ENCODE results near the gene TAB3. TPM values are rescaled to one million over a fixed set of nuclear protein-coding genes. Genes with fewer than 3 reads are reported as not detected.

TAB3 gene
- total and polyA plus RNA-seq, 2 donors from 2014 or later = 7.9 to 26.9 TPM

DNA sequence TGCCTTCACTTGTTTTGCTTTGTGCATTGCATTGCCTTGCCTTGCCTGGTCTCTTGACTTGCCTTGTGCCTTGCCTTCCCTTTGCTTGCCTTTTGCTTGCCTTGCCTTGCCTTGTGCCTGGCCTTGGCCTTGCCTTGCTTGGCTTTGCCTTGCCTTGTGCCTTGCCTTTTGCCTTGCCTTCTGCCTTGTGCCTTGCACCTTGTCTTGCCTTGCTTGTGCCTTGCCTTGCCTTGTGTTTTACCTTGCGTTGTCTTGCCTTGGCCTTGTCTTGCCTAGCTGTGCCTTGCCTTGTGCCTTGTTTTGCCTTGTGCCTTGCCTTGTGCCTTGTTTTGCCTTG lies 95.3 kb downstream of the TAB3 start:
- Histone ChIP-seq H3K27ac (ENCODE audit: low read depth in 2 of 2, low read length in 2 of 2) (no peak overlapping the region), H3K27me3 (ENCODE audit: control insufficient read depth, insufficient read depth, low read length) (peaks cover 3% of the 10 kb centered on the region), H3K9me3 (ENCODE audit: control insufficient read depth in 2 of 3, insufficient read depth in 1 of 3, low read length in 3 of 3) (peaks cover 0 to 15% (median 0%) of the 10 kb centered on the region in 3 donors), H3K4me1 (ENCODE audit: control insufficient read depth in 2 of 3, insufficient read depth in 2 of 3, low read depth in 1 of 3, low read length in 3 of 3) (no peaks in the 10 kb centered on the region), H3K36me3 (ENCODE audit: control insufficient read depth in 2 of 3, insufficient read depth in 3 of 3, low read length in 3 of 3) (no peaks in the 10 kb centered on the region), H3K4me3 (ENCODE audit: low read length in 3 of 3) (no peak overlapping the region), H3K9ac (ENCODE audit: low read length in 3 of 3) (no peak overlapping the region)
- intact Hi-C loops (cut with DNase I) = no loop called here
- TF ChIP-seq, protein P1, sequence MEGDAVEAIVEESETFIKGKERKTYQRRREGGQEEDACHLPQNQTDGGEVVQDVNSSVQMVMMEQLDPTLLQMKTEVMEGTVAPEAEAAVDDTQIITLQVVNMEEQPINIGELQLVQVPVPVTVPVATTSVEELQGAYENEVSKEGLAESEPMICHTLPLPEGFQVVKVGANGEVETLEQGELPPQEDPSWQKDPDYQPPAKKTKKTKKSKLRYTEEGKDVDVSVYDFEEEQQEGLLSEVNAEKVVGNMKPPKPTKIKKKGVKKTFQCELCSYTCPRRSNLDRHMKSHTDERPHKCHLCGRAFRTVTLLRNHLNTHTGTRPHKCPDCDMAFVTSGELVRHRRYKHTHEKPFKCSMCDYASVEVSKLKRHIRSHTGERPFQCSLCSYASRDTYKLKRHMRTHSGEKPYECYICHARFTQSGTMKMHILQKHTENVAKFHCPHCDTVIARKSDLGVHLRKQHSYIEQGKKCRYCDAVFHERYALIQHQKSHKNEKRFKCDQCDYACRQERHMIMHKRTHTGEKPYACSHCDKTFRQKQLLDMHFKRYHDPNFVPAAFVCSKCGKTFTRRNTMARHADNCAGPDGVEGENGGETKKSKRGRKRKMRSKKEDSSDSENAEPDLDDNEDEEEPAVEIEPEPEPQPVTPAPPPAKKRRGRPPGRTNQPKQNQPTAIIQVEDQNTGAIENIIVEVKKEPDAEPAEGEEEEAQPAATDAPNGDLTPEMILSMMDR (IDR thresholded peaks at IDR 0.05; ENCODE audit: borderline replicate concordance, extremely low read depth, insufficient read depth) = no peak
- no peak for DNase-seq
- FAIRE-seq = no peak

DNA sequence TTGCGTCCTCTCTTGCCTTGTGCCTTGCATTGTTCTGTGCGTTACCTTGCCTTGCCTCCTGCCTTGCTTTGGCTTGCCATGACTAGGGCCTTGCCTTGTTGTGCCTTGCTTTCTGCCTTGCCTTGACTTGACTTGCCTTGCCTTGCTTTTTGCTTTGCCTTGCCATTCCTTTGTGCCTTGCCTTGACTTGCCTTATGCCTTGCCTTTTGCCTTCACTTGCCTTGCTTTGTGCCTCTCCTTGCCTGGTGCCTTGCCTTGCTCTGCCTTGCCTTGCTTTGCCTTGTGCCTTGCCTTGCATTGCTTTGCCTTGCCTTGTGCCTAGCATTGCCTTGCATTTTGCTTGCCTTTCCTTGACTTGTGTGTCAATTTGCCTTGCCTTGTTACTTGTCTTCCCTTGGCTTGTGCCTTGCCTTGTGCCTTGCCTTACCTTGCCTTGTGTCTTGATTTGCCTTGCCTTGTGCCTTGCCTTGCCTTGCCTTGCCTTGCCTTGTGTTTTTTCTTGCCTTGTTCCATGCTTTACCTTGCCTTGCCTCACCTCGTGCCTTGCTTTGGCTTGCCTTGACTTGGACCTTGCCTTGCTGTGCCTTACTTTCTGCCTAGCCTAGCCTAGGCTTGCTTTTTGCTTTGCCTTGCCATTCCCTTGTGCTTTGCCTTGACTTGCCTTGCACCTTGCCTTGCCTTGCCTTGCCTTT lies 95.8 kb downstream of the TAB3 start:
- Histone ChIP-seq H3K27me3 (ENCODE audit: control insufficient read depth, insufficient read depth, low read length) (peaks cover 3% of the 10 kb centered on the region), H3K36me3 (ENCODE audit: control insufficient read depth in 2 of 3, insufficient read depth in 3 of 3, low read length in 3 of 3) (no peaks in the 10 kb centered on the region), H3K4me1 (ENCODE audit: control insufficient read depth in 2 of 3, insufficient read depth in 2 of 3, low read depth in 1 of 3, low read length in 3 of 3) (no peaks in the 10 kb centered on the region), H3K9ac (ENCODE audit: low read length in 3 of 3) (no peak overlapping the region), H3K9me3 (ENCODE audit: control insufficient read depth in 2 of 3, insufficient read depth in 1 of 3, low read length in 3 of 3) (peaks cover 0 to 15% (median 0%) of the 10 kb centered on the region in 3 donors), H3K4me3 (ENCODE audit: low read length in 3 of 3) (no peak overlapping the region), H3K27ac (ENCODE audit: low read depth in 2 of 2, low read length in 2 of 2) (no peak overlapping the region)
- no peak for DNase-seq
- TF ChIP-seq, protein P1 (IDR thresholded peaks at IDR 0.05; ENCODE audit: borderline replicate concordance, extremely low read depth, insufficient read depth) = no peak
- no peak for FAIRE-seq
- intact Hi-C loops (cut with DNase I) = no loop called here

DNA sequence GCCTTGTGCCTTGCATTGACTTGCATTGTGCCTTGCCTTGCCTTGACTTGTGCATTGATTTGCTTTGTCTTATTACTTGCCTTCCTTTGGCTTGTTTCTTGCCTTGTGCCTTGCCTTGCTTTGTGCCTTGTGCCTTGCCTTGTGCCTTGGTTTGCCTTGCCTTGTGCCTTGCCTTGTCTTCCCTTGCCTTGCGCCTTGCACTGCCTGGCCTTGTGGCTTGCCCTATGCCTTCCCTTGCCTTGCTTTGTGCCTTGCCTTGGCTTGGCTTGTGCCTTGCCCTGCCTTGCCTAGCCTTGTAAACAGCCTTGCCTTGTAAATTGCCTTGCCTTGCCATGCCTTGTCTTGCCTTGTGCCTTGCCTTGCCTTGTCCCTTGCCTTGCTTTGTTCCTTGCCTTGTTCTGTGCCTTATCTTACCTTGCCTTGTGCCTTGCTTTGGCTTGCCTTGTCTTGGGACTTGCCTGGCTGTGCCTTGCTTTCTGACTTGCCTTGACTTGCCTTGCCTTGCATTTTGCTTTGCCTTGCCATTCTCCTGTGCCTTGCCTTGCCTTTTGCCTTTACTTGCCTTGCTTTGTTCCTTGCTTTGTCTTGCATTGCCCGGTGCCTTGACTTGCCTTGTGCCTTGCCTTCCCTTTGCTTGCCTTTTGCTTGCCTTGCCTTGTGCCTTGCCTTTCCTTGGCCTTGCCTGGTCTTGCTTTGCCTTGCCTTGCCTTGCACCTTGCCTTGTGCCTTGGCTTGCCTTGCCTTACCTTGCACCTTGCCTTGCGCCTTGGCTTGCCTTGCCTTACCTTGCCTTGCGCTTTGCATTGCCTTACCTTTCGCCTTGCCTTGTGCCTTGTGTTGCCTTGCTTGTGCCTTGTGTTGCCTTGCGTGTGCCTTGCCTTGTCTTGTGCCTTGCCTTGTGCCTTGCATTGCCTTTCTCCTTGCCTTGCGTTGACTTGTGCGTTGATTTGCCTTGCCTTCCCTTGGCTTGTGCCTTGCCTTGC lies 97.5 kb downstream of the TAB3 start:
- FAIRE-seq = no peak

More for the DNA sequence above, 97.5 kb downstream of the TAB3 start:
- H3K4me1 ChIP-seq (ENCODE audit: control insufficient read depth in 2 of 3, insufficient read depth in 2 of 3, low read depth in 1 of 3, low read length in 3 of 3) = no peaks in the 10 kb centered on the region
- H3K9ac ChIP-seq (ENCODE audit: low read length in 3 of 3) = no peak overlapping the region
- no peak overlapping the region for H3K4me3 ChIP-seq (ENCODE audit: low read length in 3 of 3)
- TF ChIP-seq, protein P1 (IDR thresholded peaks at IDR 0.05; ENCODE audit: borderline replicate concordance, extremely low read depth, insufficient read depth) = no peak
- DNase-seq = peak in 1 of 5 donors; percentile 54
- intact Hi-C loops (cut with DNase I) = no loop called here
- H3K27me3 ChIP-seq (ENCODE audit: control insufficient read depth, insufficient read depth, low read length) = peaks cover 3% of the 10 kb centered on the region
- no peaks in the 10 kb centered on the region for H3K36me3 ChIP-seq (ENCODE audit: control insufficient read depth in 2 of 3, insufficient read depth in 3 of 3, low read length in 3 of 3)
- no peak overlapping the region for H3K27ac ChIP-seq (ENCODE audit: low read depth in 2 of 2, low read length in 2 of 2)
- peaks cover 0 to 15% (median 0%) of the 10 kb centered on the region in 3 donors for H3K9me3 ChIP-seq (ENCODE audit: control insufficient read depth in 2 of 3, insufficient read depth in 1 of 3, low read length in 3 of 3)

All from kidney (tissue), 14 donors.